H9 (cell line): ENCODE measurements around the gene KTN1. TPM values are rescaled to one million over a fixed set of nuclear protein-coding genes. Genes with fewer than 3 reads are reported as not detected.

Experiments
- DNase-seq: peaks from one replicate; pipeline ENCODE4 v3.0.0-alpha.2; 2017
- H2AFZ ChIP-seq: one replicate; pipeline ENCODE4 v1.6.1; 2013; ENCODE audit warnings: mild to moderate bottlenecking, low read length, control low read depth, moderate library complexity
- H2AK5ac ChIP-seq: 2 replicates; pipeline ENCODE4 v1.6.1; 2013; ENCODE audit warnings: low read length, control low read depth, mixed read lengths; ENCODE audit not compliant: insufficient read length
- H2BK120ac ChIP-seq: one replicate; pipeline ENCODE4 v1.6.1; 2013; ENCODE audit warnings: low read depth, mild to moderate bottlenecking, low read length, control low read depth, inconsistent platforms; ENCODE audit not compliant: poor library complexity, severe bottlenecking
- H2BK12ac ChIP-seq: 2 replicates; pipeline ENCODE4 v1.6.1; 2013; ENCODE audit warnings: low read length, control low read depth, mixed read lengths, low read depth; ENCODE audit not compliant: insufficient read length
- H2BK15ac ChIP-seq: 2 replicates; pipeline ENCODE4 v1.6.1; 2013; ENCODE audit warnings: low read depth, low read length, control low read depth
- H2BK20ac ChIP-seq: one replicate; pipeline ENCODE4 v1.6.1; 2013; ENCODE audit warnings: low read depth, mild to moderate bottlenecking, low read length, control low read depth, inconsistent platforms; ENCODE audit not compliant: poor library complexity, severe bottlenecking
- H2BK5ac ChIP-seq: 2 replicates; pipeline ENCODE4 v1.6.1; 2013; ENCODE audit warnings: low read length, control low read depth, mixed read lengths; ENCODE audit not compliant: insufficient read length
- H3K14ac ChIP-seq: 2 replicates; pipeline ENCODE4 v1.6.1; 2013; ENCODE audit warnings: low read length, control low read depth; ENCODE audit not compliant: insufficient read depth
- H3K18ac ChIP-seq: 2 replicates; pipeline ENCODE4 v1.6.1; 2013; ENCODE audit warnings: low read depth, mild to moderate bottlenecking, mixed read lengths, low read length, control low read depth; ENCODE audit not compliant: insufficient read length
- H3K23ac ChIP-seq: 2 replicates; pipeline ENCODE4 v1.6.1; 2013; ENCODE audit warnings: low read length, control low read depth, mixed read lengths, low read depth; ENCODE audit not compliant: insufficient read length
- H3K23me2 ChIP-seq: 2 replicates; pipeline ENCODE4 v1.6.1; 2013; ENCODE audit warnings: low read depth, mild to moderate bottlenecking, mixed read lengths, low read length, control low read depth; ENCODE audit not compliant: insufficient read length, poor library complexity, severe bottlenecking
- H3K27ac ChIP-seq: 2 replicates; pipeline ENCODE4 v1.5.1; 2013; ENCODE audit warnings: low read length, control low read depth, mixed read lengths, low read depth; ENCODE audit not compliant: insufficient read length
- H3K27me3 ChIP-seq: 2 replicates; pipeline ENCODE4 v1.6.1; 2013; ENCODE audit warnings: low read length, control low read depth, inconsistent platforms; ENCODE audit not compliant: insufficient read depth
- H3K4ac ChIP-seq: 2 replicates; pipeline ENCODE4 v1.6.1; 2013; ENCODE audit warnings: low read depth, mild to moderate bottlenecking, control low read depth, inconsistent platforms, low read length, moderate library complexity
- H3K4me1 ChIP-seq: 2 replicates; pipeline ENCODE4 v1.6.1; 2013; ENCODE audit warnings: low read length, control low read depth, inconsistent platforms; ENCODE audit not compliant: insufficient read depth
- H3K4me2 ChIP-seq: 2 replicates; pipeline ENCODE4 v1.6.1; 2013; ENCODE audit warnings: low read length, control low read depth, mixed read lengths; ENCODE audit not compliant: insufficient read length, insufficient read depth
- H3K56ac ChIP-seq: 2 replicates; pipeline ENCODE4 v1.6.1; 2013; ENCODE audit warnings: low read depth, mild to moderate bottlenecking, mixed read lengths, low read length, control low read depth; ENCODE audit not compliant: insufficient read length
- H3K79me1 ChIP-seq: 2 replicates; pipeline ENCODE4 v1.6.1; 2013; ENCODE audit warnings: low read depth, mild to moderate bottlenecking, moderate library complexity, low read length, control low read depth, inconsistent platforms; ENCODE audit not compliant: insufficient read depth, poor library complexity, severe bottlenecking
- H3K79me2 ChIP-seq: 2 replicates; pipeline ENCODE4 v1.6.1; 2013; ENCODE audit warnings: low read length, control low read depth, inconsistent platforms; ENCODE audit not compliant: insufficient read depth
- H3K9ac ChIP-seq: 2 replicates; pipeline ENCODE4 v1.6.1; 2013; ENCODE audit warnings: low read length, control low read depth, mixed read lengths; ENCODE audit not compliant: insufficient read length; ENCODE audit errors: extremely low read depth
- H3K9me3 ChIP-seq: one replicate; pipeline ENCODE4 v1.6.1; 2013; ENCODE audit warnings: low read depth, low read length, inconsistent platforms; ENCODE audit not compliant: control insufficient read depth
- H3T11ph ChIP-seq: one replicate; pipeline ENCODE4 v1.6.1; 2013; ENCODE audit warnings: mild to moderate bottlenecking, low read length, control low read depth, inconsistent platforms
- H4K20me1 ChIP-seq: one replicate; pipeline ENCODE4 v1.6.1; 2013; ENCODE audit not compliant: control insufficient read depth, insufficient read length, insufficient read depth
- H4K5ac ChIP-seq: 2 replicates; pipeline ENCODE4 v1.6.1; 2013; ENCODE audit warnings: low read depth, mild to moderate bottlenecking, mixed read lengths, low read length, control low read depth; ENCODE audit not compliant: insufficient read length
- H4K8ac ChIP-seq: replicated peaks from 2 replicates; pipeline ENCODE4 v1.6.1; 2013; ENCODE audit warnings: low read length, control low read depth, mixed read lengths, low read depth; ENCODE audit not compliant: insufficient read length
- H4K91ac ChIP-seq: 2 replicates; pipeline ENCODE4 v1.6.1; 2013; ENCODE audit warnings: low read depth, mild to moderate bottlenecking, moderate library complexity, mixed read lengths, low read length, control low read depth; ENCODE audit not compliant: insufficient read length
- H3K27ac Mint-ChIP-seq, 3 experiments: 2 replicates in 2 of 3; 3 replicates in 1 of 3; pipeline ENCODE4 v1.8.0; 2020 to 2021; ENCODE audit warnings: mixed read lengths in 3 of 3, mild to moderate bottlenecking in 1 of 3, moderate library complexity in 1 of 3
- H3K27me3 Mint-ChIP-seq: 2 replicates; pipeline ENCODE4 v1.8.0; 2021; ENCODE audit warnings: low read depth, mild to moderate bottlenecking, moderate library complexity, mixed read lengths
- H3K36me3 Mint-ChIP-seq, 3 experiments: 2 replicates in 2 of 3; 3 replicates in 1 of 3; pipeline ENCODE4 v1.8.0; 2020 to 2021; ENCODE audit warnings: low read depth in 3 of 3, mixed read lengths in 3 of 3; ENCODE audit not compliant: insufficient read depth in 1 of 3
- H3K4me1 Mint-ChIP-seq, 2 experiments: 2 replicates each; pipeline ENCODE4 v1.8.0; 2020; ENCODE audit warnings: mixed read lengths in 2 of 2
- H3K4me3 Mint-ChIP-seq, 2 experiments: 2 replicates in 1 of 2; 3 replicates in 1 of 2; pipeline ENCODE4 v1.8.0; 2020 to 2021; ENCODE audit warnings: mild to moderate bottlenecking in 2 of 2, mixed read lengths in 2 of 2, moderate library complexity in 1 of 2
- H3K9me3 Mint-ChIP-seq, 2 experiments: 2 replicates in 1 of 2; 3 replicates in 1 of 2; pipeline ENCODE4 v1.8.0; 2020; ENCODE audit warnings: mild to moderate bottlenecking in 2 of 2, mixed read lengths in 2 of 2, moderate library complexity in 1 of 2
- WGBS: extraction: QIAGEN DNeasy Blood & Tissue Kit; methylation state at CpG from one replicate; pipeline ENCODE4 v1.1.7; 2013; ENCODE audit warnings: missing lambda C conversion rate, low lambda C conversion rate, mixed read lengths; ENCODE audit not compliant: insufficient read length; ENCODE audit errors: extremely low coverage; 5-methylcytosine and 5-hydroxymethylcytosine counted together
- total RNA-seq: library from RNA; stranded (reverse); gene quantifications from 2 replicates; pipeline ENCODE4 v1.2.1, GENCODE V29; 2021
- TF ChIP-seq, protein P1 (sequence below): fragments of 200-600 bp; sonication (generic); conservative IDR thresholded peaks from 3 replicates; pipeline ENCODE4 v1.8.0; 2021; ENCODE audit warnings: antibody characterized with exemption, mild to moderate bottlenecking

The KTN1 gene
- total RNA-seq, 1 experiment from 2014 or later, result 128 TPM

DNA sequence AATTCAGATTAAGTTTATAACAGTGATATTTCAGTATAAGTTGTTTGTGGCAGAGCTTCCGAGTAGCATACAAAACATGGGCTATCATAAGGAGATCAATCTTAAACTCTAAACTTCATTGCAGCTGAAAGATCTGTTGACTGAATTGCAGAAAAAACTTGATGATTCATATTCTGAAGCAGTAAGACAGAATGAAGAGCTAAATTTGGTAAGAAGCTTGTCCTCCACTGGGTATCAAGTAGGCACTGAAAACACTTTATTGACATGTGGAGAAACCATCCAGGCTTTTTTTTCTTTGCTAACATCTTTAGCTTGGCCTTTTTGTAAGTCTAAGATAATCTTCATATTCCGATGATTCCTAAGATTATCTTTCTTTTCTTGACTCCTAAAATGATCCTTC lies 93.0 kb downstream of the KTN1 start:
- Histone ChIP-seq H3K14ac (no peak overlapping the region), H3K27ac (no peak overlapping the region), H2BK120ac (no peak overlapping the region), H3K9me3 (no peaks in the 10 kb centered on the region), H3K18ac (no peak overlapping the region), H4K8ac (no peak overlapping the region), H4K20me1 (no peaks in the 10 kb centered on the region), H3K23ac (no peak overlapping the region), H3K79me1 (no peaks in the 10 kb centered on the region), H3K9ac (no peak overlapping the region), H4K91ac (no peak overlapping the region), H2BK12ac (no peak overlapping the region), H2BK5ac (no peak overlapping the region), H2AFZ (no peak overlapping the region), H2BK20ac (no peak overlapping the region), H3K23me2 (no peaks in the 10 kb centered on the region), H3K27me3 (no peaks in the 10 kb centered on the region), H2AK5ac (no peak overlapping the region), H2BK15ac (no peak overlapping the region), H3K79me2 (no peaks in the 10 kb centered on the region), H3K4me2 (no peak overlapping the region), H3T11ph (no peak overlapping the region), H3K56ac (no peak overlapping the region), H3K4me1 (no peaks in the 10 kb centered on the region), H3K4ac (no peak overlapping the region), H4K5ac (no peak overlapping the region)
- Mint-ChIP-seq H3K27me3 (no peaks in the 10 kb centered on the region), H3K9me3 (peaks cover 0 to 2% of the 10 kb centered on the region in 2 experiments; a peak in 2 of 5 replicates), H3K36me3 (peaks cover 26 to 61% (median 49%) of the 10 kb centered on the region in 3 experiments; a peak in 6 of 7 replicates), H3K27ac (no peak overlapping the region), H3K4me1 (no peaks in the 10 kb centered on the region), H3K4me3 (no peak overlapping the region)
- TF ChIP-seq, protein P1, sequence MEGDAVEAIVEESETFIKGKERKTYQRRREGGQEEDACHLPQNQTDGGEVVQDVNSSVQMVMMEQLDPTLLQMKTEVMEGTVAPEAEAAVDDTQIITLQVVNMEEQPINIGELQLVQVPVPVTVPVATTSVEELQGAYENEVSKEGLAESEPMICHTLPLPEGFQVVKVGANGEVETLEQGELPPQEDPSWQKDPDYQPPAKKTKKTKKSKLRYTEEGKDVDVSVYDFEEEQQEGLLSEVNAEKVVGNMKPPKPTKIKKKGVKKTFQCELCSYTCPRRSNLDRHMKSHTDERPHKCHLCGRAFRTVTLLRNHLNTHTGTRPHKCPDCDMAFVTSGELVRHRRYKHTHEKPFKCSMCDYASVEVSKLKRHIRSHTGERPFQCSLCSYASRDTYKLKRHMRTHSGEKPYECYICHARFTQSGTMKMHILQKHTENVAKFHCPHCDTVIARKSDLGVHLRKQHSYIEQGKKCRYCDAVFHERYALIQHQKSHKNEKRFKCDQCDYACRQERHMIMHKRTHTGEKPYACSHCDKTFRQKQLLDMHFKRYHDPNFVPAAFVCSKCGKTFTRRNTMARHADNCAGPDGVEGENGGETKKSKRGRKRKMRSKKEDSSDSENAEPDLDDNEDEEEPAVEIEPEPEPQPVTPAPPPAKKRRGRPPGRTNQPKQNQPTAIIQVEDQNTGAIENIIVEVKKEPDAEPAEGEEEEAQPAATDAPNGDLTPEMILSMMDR, result no peak
- no CpG with 5 or more reads among the region's 2 CpGs for WGBS
- DNase-seq, result no peak
